Mesendoderm (in vitro differentiated cells): ENCODE measurements around the gene U2SURP.
"Not testable (repeated sequence)": the region's sequence is repeated elsewhere in the genome, so short reads cannot be mapped to it uniquely, and the experiment has no call there.

Experiments
- DNase-seq: peaks from one replicate; pipeline ENCODE4 v3.0.0; 2013
- H2AK5ac ChIP-seq: 2 replicates; pipeline ENCODE4 v1.6.1; 2013; ENCODE audit warnings: low read length, inconsistent platforms
- H2BK120ac ChIP-seq: 2 replicates; pipeline ENCODE4 v1.6.1; 2013; ENCODE audit warnings: low read depth, mild to moderate bottlenecking, low read length, moderate library complexity, mixed read lengths
- H2BK15ac ChIP-seq: replicated peaks from 2 replicates; pipeline ENCODE4 v1.6.1; 2013; ENCODE audit warnings: low read depth, mild to moderate bottlenecking, moderate library complexity
- H2BK5ac ChIP-seq: 2 replicates; pipeline ENCODE4 v1.6.1; 2013; ENCODE audit warnings: low read length, inconsistent platforms
- H3K18ac ChIP-seq: 2 replicates; pipeline ENCODE4 v1.6.1; 2013; ENCODE audit warnings: mild to moderate bottlenecking, low read length, mixed read lengths
- H3K23ac ChIP-seq: one replicate; pipeline ENCODE4 v1.6.1; 2013; ENCODE audit warnings: low read length
- H3K27ac ChIP-seq: 2 replicates; pipeline ENCODE4 v1.5.1; 2013; ENCODE audit warnings: low read depth, mild to moderate bottlenecking, inconsistent platforms, low read length, moderate library complexity
- H3K27me3 ChIP-seq: 2 replicates; pipeline ENCODE4 v1.6.1; 2013; ENCODE audit warnings: low read length, control low read depth, mild to moderate bottlenecking, inconsistent platforms; ENCODE audit not compliant: insufficient read depth, poor library complexity
- H3K36me3 ChIP-seq: 2 replicates; pipeline ENCODE4 v1.6.1; 2013; ENCODE audit warnings: low read length, inconsistent platforms; ENCODE audit not compliant: control insufficient read depth, insufficient read depth
- H3K4ac ChIP-seq: one replicate; pipeline ENCODE4 v1.6.1; 2013; ENCODE audit warnings: low read depth, mild to moderate bottlenecking, low read length, moderate library complexity
- H3K4me1 ChIP-seq: 2 replicates; pipeline ENCODE4 v1.6.1; 2013; ENCODE audit warnings: low read depth, low read length, inconsistent platforms; ENCODE audit not compliant: control insufficient read depth
- H3K4me2 ChIP-seq: 2 replicates; pipeline ENCODE4 v1.6.1; 2013; ENCODE audit warnings: low read length
- H3K4me3 ChIP-seq: 2 replicates; pipeline ENCODE4 v1.5.1; 2013; ENCODE audit warnings: mild to moderate bottlenecking, low read length
- H3K56ac ChIP-seq: one replicate; pipeline ENCODE4 v1.6.1; 2013; ENCODE audit warnings: low read length
- H3K79me1 ChIP-seq: 2 replicates; pipeline ENCODE4 v1.6.1; 2013; ENCODE audit warnings: low read length, inconsistent platforms
- H3K79me2 ChIP-seq: 2 replicates; pipeline ENCODE4 v1.6.1; 2013; ENCODE audit warnings: mild to moderate bottlenecking, low read length; ENCODE audit not compliant: control insufficient read depth, insufficient read depth
- H3K9ac ChIP-seq: 2 replicates; pipeline ENCODE4 v1.6.1; 2013; ENCODE audit warnings: low read length, inconsistent platforms
- H4K5ac ChIP-seq: one replicate; pipeline ENCODE4 v1.6.1; 2013; ENCODE audit warnings: low read length
- H4K8ac ChIP-seq: one replicate; pipeline ENCODE4 v1.6.1; 2013; ENCODE audit warnings: low read depth, mild to moderate bottlenecking, control low read depth, low read length, moderate library complexity
- WGBS: extraction: QIAGEN DNeasy Blood & Tissue Kit; methylation state at CpG from one replicate; pipeline ENCODE4 v1.1.7; 2013; ENCODE audit warnings: low lambda C conversion rate, missing lambda C conversion rate; ENCODE audit not compliant: insufficient coverage; ENCODE audit errors: extremely low coverage; 5-methylcytosine and 5-hydroxymethylcytosine counted together

Gene U2SURP

GRCh38 chr3:143037867-143038266, 36.5 kb downstream of the U2SURP start:
- Histone ChIP-seq H3K4me1 (no peaks in the 10 kb centered on the region), H3K36me3 (peaks cover 2% of the 10 kb centered on the region), H4K8ac (no peak overlapping the region), H3K4ac (no peak overlapping the region), H3K23ac (no peak overlapping the region), H3K27ac (no peak overlapping the region), H3K18ac (no peak overlapping the region), H2BK5ac (no peak overlapping the region), H2BK15ac (no peak overlapping the region), H3K27me3 (no peaks in the 10 kb centered on the region), H3K79me1 (no peaks in the 10 kb centered on the region), H4K5ac (no peak overlapping the region), H3K56ac (no peak overlapping the region), H2AK5ac (no peak overlapping the region), H3K79me2 (no peaks in the 10 kb centered on the region), H3K4me3 (no peak overlapping the region), H3K4me2 (no peak overlapping the region), H3K9ac (no peak overlapping the region), H2BK120ac (no peak overlapping the region)
- WGBS, result 100% methylated on average over 1 of the region's 2 CpGs
- no peak for DNase-seq

GRCh38 chr3:143040261-143040879, 39.0 kb downstream of the U2SURP start:
- Histone ChIP-seq H3K27ac (no peak overlapping the region), H2AK5ac (no peak overlapping the region), H3K4ac (no peak overlapping the region), H3K9ac (no peak overlapping the region), H4K8ac (no peak overlapping the region), H4K5ac (no peak overlapping the region), H3K4me1 (no peaks in the 10 kb centered on the region), H3K56ac (no peak overlapping the region), H3K4me2 (no peak overlapping the region), H3K79me1 (no peaks in the 10 kb centered on the region), H3K27me3 (no peaks in the 10 kb centered on the region), H2BK15ac (no peak overlapping the region), H3K36me3 (peaks cover 4% of the 10 kb centered on the region), H2BK120ac (no peak overlapping the region), H3K18ac (no peak overlapping the region), H3K79me2 (no peaks in the 10 kb centered on the region), H2BK5ac (no peak overlapping the region), H3K4me3 (no peak overlapping the region), H3K23ac (no peak overlapping the region)
- no CpG with 5 or more reads among the region's 3 CpGs for WGBS
- peak; percentile 34 for DNase-seq

GRCh38 chr3:143041903-143042302, 40.5 kb downstream of the U2SURP start:
- Histone ChIP-seq H4K5ac (no peak overlapping the region), H3K79me2 (no peaks in the 10 kb centered on the region), H4K8ac (no peak overlapping the region), H2BK5ac (no peak overlapping the region), H3K27me3 (no peaks in the 10 kb centered on the region), H2BK120ac (no peak overlapping the region), H3K9ac (no peak overlapping the region), H3K23ac (no peak overlapping the region), H3K4ac (no peak overlapping the region), H3K79me1 (no peaks in the 10 kb centered on the region), H3K27ac (no peak overlapping the region), H2AK5ac (no peak overlapping the region), H3K18ac (no peak overlapping the region), H2BK15ac (no peak overlapping the region), H3K56ac (no peak overlapping the region), H3K4me3 (no peak overlapping the region), H3K36me3 (peaks cover 3% of the 10 kb centered on the region), H3K4me1 (no peaks in the 10 kb centered on the region), H3K4me2 (no peak overlapping the region)
- no CpG with 5 or more reads among the region's 1 CpG for WGBS
- no peak for DNase-seq

- no peak overlapping the region for H2BK5ac ChIP-seq
- no peaks in the 10 kb centered on the region for H3K79me2 ChIP-seq
- H3K9ac ChIP-seq, result no peak overlapping the region
- no peaks in the 10 kb centered on the region for H3K27me3 ChIP-seq
- H3K18ac ChIP-seq, result no peak overlapping the region
- no peak for DNase-seq
- H3K4me2 ChIP-seq, result no peak overlapping the region
- no peak overlapping the region for H3K56ac ChIP-seq
- peaks cover 5% of the 10 kb centered on the region for H3K36me3 ChIP-seq
- H3K4me3 ChIP-seq, result no peak overlapping the region
- H4K8ac ChIP-seq, result no peak overlapping the region
- no peak overlapping the region for H2BK15ac ChIP-seq
- no peak overlapping the region for H3K27ac ChIP-seq
- H2AK5ac ChIP-seq, result no peak overlapping the region
- H4K5ac ChIP-seq, result no peak overlapping the region
- no CpG with 5 or more reads among the region's 2 CpGs for WGBS
- no peaks in the 10 kb centered on the region for H3K79me1 ChIP-seq
- H2BK120ac ChIP-seq, result no peak overlapping the region
- H3K4ac ChIP-seq, result no peak overlapping the region
- no peak overlapping the region for H3K23ac ChIP-seq
- no peaks in the 10 kb centered on the region for H3K4me1 ChIP-seq
These were observed 44.3 kb downstream of the U2SURP start for GRCh38 chr3:143045639-143046038.

- H3K27ac ChIP-seq, H3K36me3 ChIP-seq, H2BK120ac ChIP-seq, H2AK5ac ChIP-seq, H3K9ac ChIP-seq, H3K27me3 ChIP-seq, H3K79me1 ChIP-seq, H3K4me1 ChIP-seq, H2BK5ac ChIP-seq, H3K4me2 ChIP-seq, H3K4me3 ChIP-seq, H3K18ac ChIP-seq, H3K79me2 ChIP-seq, H2BK15ac ChIP-seq, DNase-seq, H3K56ac ChIP-seq, H4K5ac ChIP-seq, H3K23ac ChIP-seq, H3K4ac ChIP-seq, H4K8ac ChIP-seq: not testable (repeated sequence)
- no CpG with 5 or more reads among the region's 5 CpGs for WGBS
These were observed 44.7 kb downstream of the U2SURP start for GRCh38 chr3:143046075-143046474.

- Histone ChIP-seq H3K36me3 (peaks cover 6% of the 10 kb centered on the region), H3K79me2 (no peaks in the 10 kb centered on the region), H3K27ac (no peak overlapping the region), H3K4me2 (no peak overlapping the region), H2BK5ac (no peak overlapping the region), H4K5ac (no peak overlapping the region), H3K9ac (no peak overlapping the region), H2BK120ac (no peak overlapping the region), H2AK5ac (no peak overlapping the region), H4K8ac (no peak overlapping the region), H3K56ac (no peak overlapping the region), H3K4me1 (no peaks in the 10 kb centered on the region), H3K4ac (no peak overlapping the region), H2BK15ac (no peak overlapping the region), H3K4me3 (no peak overlapping the region), H3K79me1 (no peaks in the 10 kb centered on the region), H3K18ac (no peak overlapping the region), H3K23ac (no peak overlapping the region), H3K27me3 (no peaks in the 10 kb centered on the region)
- DNase-seq, result no peak
- WGBS, result no CpG with 5 or more reads among the region's 2 CpGs
These were observed 52.6 kb downstream of the U2SURP start for GRCh38 chr3:143054011-143054410.
